DMS 273 treated with DMSO at 0.1 percent for 48 hours (cell line): ENCODE data around the gene MCM3AP.

Experiments
- DNase-seq: peaks from one replicate; lab custom pipeline; 2025; lab: John Stamatoyannopoulos, UW

MCM3AP gene

GRCh38 chr21:46273341-46273740 lies 12.1 kb downstream of the MCM3AP start:
- DNase-seq: no peak

- DNase-seq: no peak
Measured at GRCh38 chr21:46269466-46269865, 15.9 kb downstream of the MCM3AP start.

GRCh38 chr21:46268371-46268770 lies 17.0 kb downstream of the MCM3AP start:
- DNase-seq: no peak

GRCh38 chr21:46266946-46267345 lies 18.5 kb downstream of the MCM3AP start:
- DNase-seq: no peak

GRCh38 chr21:46265736-46266525 lies 19.5 kb downstream of the MCM3AP start:
- no peak for DNase-seq

- no peak for DNase-seq
Measured at GRCh38 chr21:46264690-46265144, 20.7 kb downstream of the MCM3AP start.

- DNase-seq: no peak
Measured at GRCh38 chr21:46264046-46264689, 21.2 kb downstream of the MCM3AP start.

GRCh38 chr21:46256501-46256994 lies 28.9 kb downstream of the MCM3AP start:
- no peak for DNase-seq

GRCh38 chr21:46255758-46256337 lies 29.6 kb downstream of the MCM3AP start:
- no peak for DNase-seq

- DNase-seq: no peak
Measured at GRCh38 chr21:46255166-46255565, 30.2 kb downstream of the MCM3AP start.

- DNase-seq: no peak
Measured at GRCh38 chr21:46254208-46254975, 31.0 kb downstream of the MCM3AP start.

- no peak for DNase-seq
Measured at GRCh38 chr21:46253610-46254124, 31.7 kb downstream of the MCM3AP start.

GRCh38 chr21:46252840-46253239 lies 32.6 kb downstream of the MCM3AP start:
- DNase-seq: no peak

- DNase-seq: no peak
Measured at GRCh38 chr21:46250146-46250725, 35.2 kb downstream of the MCM3AP start.

GRCh38 chr21:46248827-46249226 lies 36.6 kb downstream of the MCM3AP start:
- no peak for DNase-seq

GRCh38 chr21:46248422-46248782 lies 37.0 kb downstream of the MCM3AP start:
- no peak for DNase-seq

- no peak for DNase-seq
Measured at GRCh38 chr21:46247699-46248421, 37.6 kb downstream of the MCM3AP start.

GRCh38 chr21:46246345-46246744 lies 39.1 kb downstream of the MCM3AP start:
- DNase-seq: no peak

GRCh38 chr21:46245213-46245915 lies 40.0 kb downstream of the MCM3AP start:
- DNase-seq: no peak

GRCh38 chr21:46244602-46245001 lies 40.8 kb downstream of the MCM3AP start:
- DNase-seq: no peak
